Astrocyte (in vitro differentiated cells and primary cell): ENCODE results near the gene STUB1. TPM values are rescaled to one million over a fixed set of nuclear protein-coding genes. Genes with fewer than 3 reads are reported as not detected.

Experiments used
- DNase-seq: peaks from one replicate; pipeline ENCODE4 v3.0.0-alpha.2; 2010; ENCODE audit warnings: low read depth
- FAIRE-seq: peaks from 2 replicates; lab custom pipeline; 2011; peaks lifted over from hg19 to GRCh38; lab: Jason Lieb, UNC
- H2AFZ ChIP-seq: 2 replicates; pipeline ENCODE4 v1.6.0; 2012; ENCODE audit warnings: low read depth, low read length, inconsistent platforms
- H3K27ac ChIP-seq: 2 replicates; pipeline ENCODE4 v1.5.1; 2011; ENCODE audit warnings: low read depth, low read length, inconsistent platforms
- H3K27me3 ChIP-seq: 2 replicates; pipeline ENCODE4 v1.6.0; 2011; ENCODE audit warnings: low read length, inconsistent platforms; ENCODE audit not compliant: insufficient read depth
- H3K36me3 ChIP-seq: 2 replicates; pipeline ENCODE4 v1.5.1; 2011; ENCODE audit warnings: low read length, inconsistent platforms; ENCODE audit not compliant: insufficient read depth
- H3K4me1 ChIP-seq: 2 replicates; pipeline ENCODE4 v1.5.1; 2011; ENCODE audit warnings: low read length, inconsistent platforms; ENCODE audit not compliant: insufficient read depth
- H3K4me2 ChIP-seq: 2 replicates; pipeline ENCODE4 v1.6.0; 2012; ENCODE audit warnings: low read length, inconsistent platforms
- H3K4me3 ChIP-seq: 2 replicates; pipeline ENCODE4 v1.5.1; 2011; ENCODE audit warnings: low read depth, mild to moderate bottlenecking, low read length, inconsistent platforms; ENCODE audit not compliant: insufficient read depth
- H3K79me2 ChIP-seq: 2 replicates; pipeline ENCODE4 v1.6.0; 2012; ENCODE audit warnings: mild to moderate bottlenecking, low read length, inconsistent platforms; ENCODE audit not compliant: insufficient read depth
- H3K9ac ChIP-seq: 2 replicates; pipeline ENCODE4 v1.6.0; 2012; ENCODE audit warnings: mild to moderate bottlenecking, low read length, inconsistent platforms
- H3K9me3 ChIP-seq: 2 replicates; pipeline ENCODE4 v1.5.1; 2012; ENCODE audit warnings: low read depth, mild to moderate bottlenecking, low read length, inconsistent platforms; ENCODE audit not compliant: insufficient read depth
- H4K20me1 ChIP-seq: 2 replicates; pipeline ENCODE4 v1.6.0; 2012; ENCODE audit warnings: low read length, inconsistent platforms; ENCODE audit not compliant: insufficient read depth
- H3K27ac Mint-ChIP-seq: one replicate; pipeline ENCODE4 v1.8.0; 2021; ENCODE audit warnings: mild to moderate bottlenecking, mixed read lengths; ENCODE audit not compliant: unreplicated experiment
- H3K27me3 Mint-ChIP-seq: one replicate; pipeline ENCODE4 v1.8.0; 2021; ENCODE audit warnings: low read depth, mixed read lengths; ENCODE audit not compliant: unreplicated experiment
- H3K36me3 Mint-ChIP-seq: one replicate; pipeline ENCODE4 v1.8.0; 2021; ENCODE audit warnings: low read depth, mixed read lengths; ENCODE audit not compliant: unreplicated experiment
- H3K4me1 Mint-ChIP-seq: one replicate; pipeline ENCODE4 v1.8.0; 2021; ENCODE audit warnings: low read depth, mixed read lengths; ENCODE audit not compliant: unreplicated experiment
- H3K4me3 Mint-ChIP-seq: one replicate; pipeline ENCODE4 v1.8.0; 2021; ENCODE audit warnings: mild to moderate bottlenecking, moderate library complexity, mixed read lengths; ENCODE audit not compliant: unreplicated experiment
- H3K9me3 Mint-ChIP-seq: one replicate; pipeline ENCODE4 v1.8.0; 2021; ENCODE audit warnings: mild to moderate bottlenecking, mixed read lengths; ENCODE audit not compliant: unreplicated experiment
- EZH2 ChIP-seq: IDR thresholded peaks from 2 replicates; pipeline ENCODE4 v1.6.1; 2012; ENCODE audit warnings: mild to moderate bottlenecking, low read length, inconsistent platforms; ENCODE audit not compliant: insufficient read depth
- total RNA-seq: library from RNA; stranded (reverse); gene quantifications from 2 replicates; pipeline ENCODE4 v1.2.1, GENCODE V29; 2021
- TF ChIP-seq, protein P1 (sequence below): IDR thresholded peaks from 2 replicates; pipeline ENCODE4 v1.5.1; 2011; ENCODE audit warnings: low read depth, mild to moderate bottlenecking, inconsistent platforms, low read length, moderate library complexity; ENCODE audit not compliant: insufficient read depth

Gene STUB1
- total RNA-seq, 1 donor from 2014 or later = 140 TPM

GRCh38 chr16:708959-709358 lies 28.7 kb downstream of the STUB1 start:
- H3K27ac ChIP-seq = no peak overlapping the region
- H3K36me3 Mint-ChIP-seq = no peaks in the 10 kb centered on the region
- H3K4me1 ChIP-seq = peaks cover 18% of the 10 kb centered on the region
- H3K27ac Mint-ChIP-seq = no peak overlapping the region
- peaks cover 15% of the 10 kb centered on the region for H3K27me3 ChIP-seq
- H3K9me3 Mint-ChIP-seq = peaks cover 3% of the 10 kb centered on the region
- peaks cover 15% of the 10 kb centered on the region for H4K20me1 ChIP-seq
- peaks cover 24% of the 10 kb centered on the region for H3K27me3 Mint-ChIP-seq
- H3K4me2 ChIP-seq = no peak overlapping the region
- no peak for TF ChIP-seq EZH2
- TF ChIP-seq, protein P1, sequence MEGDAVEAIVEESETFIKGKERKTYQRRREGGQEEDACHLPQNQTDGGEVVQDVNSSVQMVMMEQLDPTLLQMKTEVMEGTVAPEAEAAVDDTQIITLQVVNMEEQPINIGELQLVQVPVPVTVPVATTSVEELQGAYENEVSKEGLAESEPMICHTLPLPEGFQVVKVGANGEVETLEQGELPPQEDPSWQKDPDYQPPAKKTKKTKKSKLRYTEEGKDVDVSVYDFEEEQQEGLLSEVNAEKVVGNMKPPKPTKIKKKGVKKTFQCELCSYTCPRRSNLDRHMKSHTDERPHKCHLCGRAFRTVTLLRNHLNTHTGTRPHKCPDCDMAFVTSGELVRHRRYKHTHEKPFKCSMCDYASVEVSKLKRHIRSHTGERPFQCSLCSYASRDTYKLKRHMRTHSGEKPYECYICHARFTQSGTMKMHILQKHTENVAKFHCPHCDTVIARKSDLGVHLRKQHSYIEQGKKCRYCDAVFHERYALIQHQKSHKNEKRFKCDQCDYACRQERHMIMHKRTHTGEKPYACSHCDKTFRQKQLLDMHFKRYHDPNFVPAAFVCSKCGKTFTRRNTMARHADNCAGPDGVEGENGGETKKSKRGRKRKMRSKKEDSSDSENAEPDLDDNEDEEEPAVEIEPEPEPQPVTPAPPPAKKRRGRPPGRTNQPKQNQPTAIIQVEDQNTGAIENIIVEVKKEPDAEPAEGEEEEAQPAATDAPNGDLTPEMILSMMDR = no peak
- no peak for FAIRE-seq
- no peaks in the 10 kb centered on the region for H3K36me3 ChIP-seq
- H3K4me3 ChIP-seq = no peak overlapping the region
- H3K79me2 ChIP-seq = no peaks in the 10 kb centered on the region
- no peaks in the 10 kb centered on the region for H3K9me3 ChIP-seq
- H3K4me3 Mint-ChIP-seq = no peak overlapping the region
- DNase-seq = no peak
- peaks cover 8% of the 10 kb centered on the region for H3K4me1 Mint-ChIP-seq
- H2AFZ ChIP-seq = no peak overlapping the region
- H3K9ac ChIP-seq = no peak overlapping the region

- H3K4me1 ChIP-seq = peaks cover 24% of the 10 kb centered on the region
- H3K4me3 ChIP-seq = no peak overlapping the region
- peak overlapping the region; percentile 81 for H3K4me2 ChIP-seq
- Mint-ChIP-seq H3K4me1 (peaks cover 8% of the 10 kb centered on the region), H3K4me3 (no peak overlapping the region), H3K9me3 (peaks cover 3% of the 10 kb centered on the region), H3K27ac (peak overlapping the region; percentile 53), H3K27me3 (peaks cover 23% of the 10 kb centered on the region), H3K36me3 (no peaks in the 10 kb centered on the region)
- FAIRE-seq (no peak), DNase-seq (peak; percentile 84)
- no peaks in the 10 kb centered on the region for H3K36me3 ChIP-seq
- H2AFZ ChIP-seq = no peak overlapping the region
- peak overlapping the region; percentile 47 for H3K9ac ChIP-seq
- peaks cover 15% of the 10 kb centered on the region for H3K27me3 ChIP-seq
- H4K20me1 ChIP-seq = peaks cover 6% of the 10 kb centered on the region
- H3K79me2 ChIP-seq = no peaks in the 10 kb centered on the region
- no peak overlapping the region for H3K27ac ChIP-seq
- H3K9me3 ChIP-seq = no peaks in the 10 kb centered on the region
- TF ChIP-seq, protein P1 = no peak
- TF ChIP-seq EZH2 = no peak
Measured at GRCh38 chr16:709566-710499, 29.6 kb downstream of the STUB1 start.
